ENCODE results near the gene AMZ1. TPM values are rescaled to one million over a fixed set of nuclear protein-coding genes. Genes with fewer than 3 reads are reported as not detected.

The AMZ1 gene
- 1 to 10 TPM in 1 of 4 donors, under 1 TPM in 1, not detected in 2; 0.41 to 1.4 TPM for total RNA-seq
- polyA plus RNA-seq = under 1 TPM in 2 of 3 donors, not detected in 1; under 0.01 to 0.16 TPM

- DNase-seq = no peak
- peaks cover 0 to 20% (median 18%) of the 10 kb centered on the region in 4 donors for H3K4me1 ChIP-seq
- peak within 1 kb of the TSS in 3 of 4 donors; percentile 9 to 31 (median 30) for H3K4me3 ChIP-seq
- peaks cover 15 to 64% (median 31%) of the 10 kb centered on the region in 3 donors for H3K27me3 ChIP-seq
- H3K9me3 ChIP-seq = no peaks in the 10 kb centered on the region
- no peaks in the 10 kb centered on the region for H3K36me3 ChIP-seq
- intact Hi-C loops (cut with DNase I) = loop anchor here (10.0 kb wide), 1 partner anchor 233 kb away; no protein-coding TSS in a partner anchor
- H3K27ac ChIP-seq = no peak within 1 kb of the TSS
- TF ChIP-seq POLR2A (IDR thresholded peaks at IDR 0.05) = no peak
- 3 to 4% methylated on average over 41 of the region's 41 CpGs for WGBS, 2 donors
Observed at GRCh38 chr7:2687881-2688318, at the start of gene AMZ1. Gene AMZ1, plus strand, starts transcription at chr7:2688202. Its CDS starts 12,250 bp downstream, at chr7:2700452.

GRCh38 chr7:2638224-2638991 lies 49.6 kb upstream of the AMZ1 start:
- Histone ChIP-seq H3K4me1 (peaks cover 0 to 83% (median 72%) of the 10 kb centered on the region in 4 donors), H3K36me3 (no peaks in the 10 kb centered on the region), H3K4me3 (peak overlapping the region in 1 of 4 donors; percentile 2), H3K27me3 (no peaks in the 10 kb centered on the region), H3K9me3 (no peaks in the 10 kb centered on the region), H3K27ac (peak overlapping the region; percentile 14 to 85 (median 32))
- WGBS, 2 donors = 80 to 83% methylated on average over 34 of the region's 34 CpGs
- DNase-seq = peak; percentile 83
- TF ChIP-seq POLR2AphosphoS5 (IDR thresholded peaks at IDR 0.05) (peak in 1 of 4 donors; percentile 37), POLR2A (IDR thresholded peaks at IDR 0.05) (no peak)
- intact Hi-C loops (cut with DNase I) = no loop called here

- Histone ChIP-seq H3K4me1 (peaks cover 0 to 81% (median 66%) of the 10 kb centered on the region in 4 donors), H3K4me3 (no peak overlapping the region), H3K9me3 (no peaks in the 10 kb centered on the region), H3K27me3 (no peaks in the 10 kb centered on the region), H3K27ac (peak overlapping the region in 3 of 4 donors; percentile 14 to 85 (median 46)), H3K36me3 (no peaks in the 10 kb centered on the region)
- WGBS, 2 donors = 87 to 91% methylated on average over 24 of the region's 24 CpGs
- TF ChIP-seq CTCF (IDR thresholded peaks at IDR 0.05) (no peak), EP300 (IDR thresholded peaks at IDR 0.05) (no peak), POLR2AphosphoS5 (IDR thresholded peaks at IDR 0.05) (no peak), POLR2A (IDR thresholded peaks at IDR 0.05) (no peak)
- intact Hi-C loops (cut with DNase I) = no loop called here
- DNase-seq = no peak
Observed at GRCh38 chr7:2639181-2639681, 48.8 kb upstream of the AMZ1 start.

- Histone ChIP-seq H3K36me3 (no peaks in the 10 kb centered on the region), H3K4me1 (peaks cover 0 to 79% (median 65%) of the 10 kb centered on the region in 4 donors), H3K27ac (peak overlapping the region in 2 of 4 donors; percentile 74 to 85), H3K4me3 (no peak overlapping the region), H3K27me3 (no peaks in the 10 kb centered on the region), H3K9me3 (no peaks in the 10 kb centered on the region)
- whole genome bisulfite sequencing, 2 donors = 83 to 88% methylated on average over 37 of the region's 37 CpGs
- intact Hi-C loops (cut with DNase I) = no loop called here
- peak; percentile 62 for DNase-seq
- TF ChIP-seq POLR2AphosphoS5 (IDR thresholded peaks at IDR 0.05) (no peak), CTCF (IDR thresholded peaks at IDR 0.05) (no peak), POLR2A (IDR thresholded peaks at IDR 0.05) (no peak), EP300 (IDR thresholded peaks at IDR 0.05) (no peak)
Observed at GRCh38 chr7:2639695-2640481, 48.1 kb upstream of the AMZ1 start.

GRCh38 chr7:2640482-2640830 lies 47.5 kb upstream of the AMZ1 start:
- TF ChIP-seq POLR2A (IDR thresholded peaks at IDR 0.05) (no peak), POLR2AphosphoS5 (IDR thresholded peaks at IDR 0.05) (no peak), CTCF (IDR thresholded peaks at IDR 0.05) (no peak), EP300 (IDR thresholded peaks at IDR 0.05) (no peak)
- peak; percentile 71 for DNase-seq
- Histone ChIP-seq H3K36me3 (no peaks in the 10 kb centered on the region), H3K9me3 (no peaks in the 10 kb centered on the region), H3K27ac (peak overlapping the region; percentile 74 to 85 (median 78)), H3K27me3 (no peaks in the 10 kb centered on the region), H3K4me1 (peaks cover 0 to 83% (median 64%) of the 10 kb centered on the region in 4 donors), H3K4me3 (no peak overlapping the region)
- 41 to 74% methylated on average over 12 of the region's 12 CpGs for WGBS, 2 donors
- intact Hi-C loops (cut with DNase I) = no loop called here

Data from sigmoid colon (tissue), 7 donors.